Inflammatory macrophage treated with lipopolysaccharide for 1 hour (primary cell): Measurements from ENCODE around the gene TTYH2.

Experiments used
- DNase-seq, 2 donors: peaks; one replicate each; pipeline ENCODE4 v3.0.0-alpha.2; 2020 to 2022

TTYH2 gene

DNA sequence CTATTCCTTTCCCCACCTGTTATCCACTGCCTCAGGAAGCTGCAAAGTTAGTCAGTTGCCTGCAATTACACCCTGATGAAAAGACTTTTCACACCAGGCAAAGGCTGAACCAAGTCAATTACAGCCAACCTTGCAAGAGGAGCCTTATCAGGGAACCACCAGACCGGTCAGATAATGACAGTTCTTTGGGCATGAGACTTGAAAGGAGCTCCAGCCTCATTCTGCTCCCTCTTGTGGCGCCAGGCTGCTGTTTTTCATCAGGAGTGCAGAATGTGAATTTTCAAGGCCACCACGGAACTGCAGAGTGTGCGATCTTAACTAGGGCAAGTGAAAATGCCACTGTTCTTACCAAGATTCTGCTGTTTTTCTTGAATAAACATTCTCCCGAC is 83.2 kb downstream of the TTYH2 start:
- peak; percentile 69 to 82 for DNase-seq

- no peak for DNase-seq
Observed at GRCh38 chr17:74297941-74298340, 84.6 kb downstream of the TTYH2 start.

- no peak for DNase-seq
Observed at GRCh38 chr17:74298778-74299177, 85.4 kb downstream of the TTYH2 start.

- no peak for DNase-seq
Observed at GRCh38 chr17:74299226-74300009, 86.0 kb downstream of the TTYH2 start.

DNA sequence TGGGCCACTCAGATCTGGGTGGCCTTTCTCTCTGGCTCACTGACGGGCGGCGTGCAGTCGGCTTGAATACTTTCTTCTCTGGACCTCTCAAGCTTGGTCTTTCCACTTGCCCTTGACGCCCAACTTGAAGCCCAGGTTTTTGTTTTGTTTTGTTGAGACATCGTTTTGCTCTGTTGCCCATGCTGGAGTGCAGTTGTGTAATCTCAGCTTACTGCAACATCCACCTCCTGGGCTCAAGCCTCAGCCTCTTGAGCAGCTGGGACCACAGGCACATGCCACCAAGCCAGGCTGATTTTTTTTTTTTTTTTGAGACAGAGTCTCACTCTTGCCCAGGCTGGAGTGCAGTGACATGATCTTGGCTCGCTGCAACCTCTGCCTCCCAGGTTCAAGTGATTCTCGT is 89.9 kb downstream of the TTYH2 start:
- DNase-seq: no peak

DNA sequence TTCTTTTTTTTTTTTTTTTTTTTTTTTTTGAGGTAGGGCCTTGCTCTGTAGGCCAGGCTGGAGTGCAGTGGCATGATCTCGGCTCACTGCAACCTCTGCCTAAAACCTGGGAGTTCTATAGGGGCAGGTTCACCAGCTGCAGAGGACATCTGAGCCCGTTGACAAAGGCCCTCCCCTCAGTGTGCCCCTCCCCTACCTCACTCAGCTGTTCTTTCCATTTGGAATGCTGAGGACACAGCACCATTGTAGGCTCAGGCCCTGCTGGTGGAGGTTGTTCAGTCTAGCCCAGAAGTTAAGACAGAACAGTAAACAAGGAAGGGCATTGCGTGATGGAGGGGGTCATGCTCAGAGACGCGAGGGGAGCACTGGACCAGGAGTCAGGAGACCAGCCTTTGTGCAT is 90.8 kb downstream of the TTYH2 start:
- no peak for DNase-seq

GRCh38 chr17:74305865-74306654 is 92.7 kb downstream of the TTYH2 start:
- DNase-seq: no peak

DNA sequence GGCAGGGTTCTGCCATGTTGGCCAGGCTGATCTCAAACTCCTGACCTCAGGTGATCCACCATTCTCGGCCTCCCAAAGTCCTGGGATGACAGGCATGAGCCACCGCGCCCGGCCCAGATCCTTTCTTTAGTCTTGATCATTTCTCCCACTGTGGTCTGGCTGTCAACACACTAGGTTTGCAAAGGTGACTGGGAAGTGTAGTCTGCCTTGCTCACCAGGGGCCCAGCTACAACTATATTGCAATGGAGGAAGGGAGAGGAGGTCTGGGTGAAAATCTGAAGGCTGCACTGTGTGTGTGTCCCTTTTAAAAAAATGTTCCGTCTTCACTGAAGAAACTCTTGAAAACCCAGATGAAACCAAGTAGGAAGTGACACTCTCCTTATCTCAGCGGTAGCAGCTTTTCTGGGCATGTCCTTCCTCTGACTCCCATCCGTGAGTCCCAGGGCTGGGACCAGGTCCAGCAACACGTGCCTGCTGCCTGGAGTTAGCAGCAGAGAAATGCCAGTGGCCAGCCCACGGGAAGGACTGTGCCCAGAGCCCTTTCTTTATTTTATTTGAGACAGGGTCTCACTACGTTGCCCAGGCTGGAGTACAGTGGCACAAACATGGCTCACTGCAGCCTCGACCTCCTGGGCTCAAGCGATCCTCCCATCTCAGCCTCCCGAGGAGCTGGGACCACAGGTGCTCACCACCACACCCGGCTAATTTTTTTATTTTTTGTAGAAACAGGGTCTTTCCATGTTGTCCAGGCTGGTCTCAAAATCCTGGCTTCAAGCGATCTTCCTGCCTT is 94.8 kb downstream of the TTYH2 start:
- peak; percentile 24 to 33 for DNase-seq

DNA sequence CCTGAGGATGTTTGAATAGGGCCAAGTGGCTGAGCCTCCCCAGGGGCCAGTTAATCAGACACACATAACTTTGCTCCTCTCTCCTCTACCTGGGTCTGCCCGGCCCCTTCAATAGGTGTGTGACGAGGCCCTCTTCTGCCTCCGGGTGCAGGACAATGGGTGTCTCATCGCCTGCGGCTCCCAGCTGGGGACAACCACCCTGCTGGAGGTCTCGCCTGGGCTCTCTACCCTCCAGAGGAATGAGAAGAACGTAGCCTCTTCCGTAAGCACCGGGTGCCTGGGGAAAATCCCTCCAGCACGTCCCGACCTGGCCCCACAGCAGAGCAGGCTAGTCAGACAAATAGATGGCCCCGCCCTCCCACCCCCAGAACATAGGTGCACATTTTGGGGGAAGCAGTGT is 96.5 kb downstream of the TTYH2 start:
- no peak for DNase-seq
